ENCODE measurements around the gene LAPTM5.
"Not testable (repeated sequence)": the region's sequence is repeated elsewhere in the genome, so short reads cannot be mapped to it uniquely, and the experiment has no call there.

Gene LAPTM5, protein sequence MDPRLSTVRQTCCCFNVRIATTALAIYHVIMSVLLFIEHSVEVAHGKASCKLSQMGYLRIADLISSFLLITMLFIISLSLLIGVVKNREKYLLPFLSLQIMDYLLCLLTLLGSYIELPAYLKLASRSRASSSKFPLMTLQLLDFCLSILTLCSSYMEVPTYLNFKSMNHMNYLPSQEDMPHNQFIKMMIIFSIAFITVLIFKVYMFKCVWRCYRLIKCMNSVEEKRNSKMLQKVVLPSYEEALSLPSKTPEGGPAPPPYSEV

DNA sequence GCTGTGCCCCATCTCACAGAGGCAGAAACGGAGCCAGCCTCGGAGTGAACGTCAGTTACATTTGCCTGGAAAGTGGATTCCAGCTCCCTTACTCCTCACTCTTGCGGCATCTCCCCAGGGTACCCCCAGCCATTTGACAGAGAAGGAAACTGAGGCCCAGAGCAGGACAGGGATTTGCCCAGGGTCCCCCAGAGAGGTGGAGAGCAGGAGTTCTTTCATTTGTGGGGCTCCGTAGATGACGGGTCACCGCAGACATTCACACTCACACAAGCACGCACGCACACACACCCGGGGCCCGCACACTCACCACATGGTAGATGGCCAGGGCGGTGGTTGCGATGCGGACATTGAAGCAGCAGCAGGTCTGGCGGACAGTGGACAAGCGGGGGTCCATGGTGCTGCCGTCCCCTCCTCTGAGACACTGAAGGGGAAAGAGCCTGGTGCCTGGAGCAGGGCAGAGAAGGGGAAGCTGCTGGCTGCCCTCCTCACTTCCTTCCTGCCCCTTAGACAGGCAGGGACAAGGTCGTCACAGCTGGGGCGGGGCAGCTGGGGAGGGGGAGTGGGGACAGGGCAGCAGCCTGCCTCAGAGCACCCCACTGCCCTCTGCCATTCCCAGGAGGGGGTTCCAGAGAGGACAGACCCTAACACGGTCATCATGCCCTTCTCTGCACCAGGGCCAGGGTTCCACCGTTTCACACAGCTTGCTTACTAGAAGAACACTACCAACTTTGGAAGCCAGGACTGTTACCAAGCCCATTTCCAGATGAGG lies at the start of gene LAPTM5:
LAPTM5 (minus strand) TSS at position 423 of the 769 bp plus-strand sequence; CDS start at position 394, 29 bp downstream.
- DNase-seq (ENCODE audit: low spot score) = no peak

DNA sequence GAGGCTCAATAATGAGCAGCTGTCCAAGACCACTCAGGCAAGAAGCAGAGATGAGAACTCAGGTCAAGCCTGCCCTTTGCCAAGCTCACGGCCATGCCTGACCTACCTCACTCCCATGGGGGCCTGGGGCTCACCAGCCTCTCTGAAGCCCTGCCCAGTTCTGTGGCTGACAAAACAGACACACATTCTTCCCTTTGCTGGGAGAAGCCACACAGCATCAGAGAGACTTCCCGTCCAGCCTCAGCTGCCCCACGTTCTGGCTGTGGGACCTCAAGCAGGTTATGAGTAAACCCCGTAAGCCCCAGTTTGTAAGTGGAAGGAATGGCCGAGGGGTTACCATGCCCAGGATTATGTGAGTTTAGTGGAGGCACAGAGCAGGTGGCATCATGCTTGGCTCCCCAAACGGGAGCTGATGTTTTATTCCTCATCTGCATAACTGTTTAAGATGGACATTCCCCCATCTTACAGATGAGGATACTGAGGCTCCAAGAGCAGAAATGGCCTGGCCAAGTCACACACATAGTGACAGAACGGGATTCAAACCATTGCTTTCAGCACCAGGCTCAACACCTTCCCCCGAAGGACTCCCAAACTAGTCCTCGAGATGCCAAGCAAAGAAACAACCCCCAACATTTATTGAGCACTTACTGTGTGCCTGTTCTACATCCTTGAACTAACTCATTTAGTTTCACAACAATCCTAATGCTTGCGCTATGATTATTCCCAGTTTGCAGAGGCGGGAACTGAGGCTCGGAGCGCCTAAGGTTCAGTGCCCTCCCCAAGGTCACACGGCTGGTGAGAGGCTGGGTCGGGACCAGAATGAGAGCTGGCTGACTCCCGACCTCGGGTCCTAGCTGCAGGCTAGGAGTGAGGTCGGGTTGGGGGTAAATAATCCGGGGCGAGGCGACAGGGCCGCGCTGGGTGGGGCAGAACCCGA lies 49.1 kb upstream of the LAPTM5 start:
- peak; percentile 28 for DNase-seq (ENCODE audit: low spot score)

DNA sequence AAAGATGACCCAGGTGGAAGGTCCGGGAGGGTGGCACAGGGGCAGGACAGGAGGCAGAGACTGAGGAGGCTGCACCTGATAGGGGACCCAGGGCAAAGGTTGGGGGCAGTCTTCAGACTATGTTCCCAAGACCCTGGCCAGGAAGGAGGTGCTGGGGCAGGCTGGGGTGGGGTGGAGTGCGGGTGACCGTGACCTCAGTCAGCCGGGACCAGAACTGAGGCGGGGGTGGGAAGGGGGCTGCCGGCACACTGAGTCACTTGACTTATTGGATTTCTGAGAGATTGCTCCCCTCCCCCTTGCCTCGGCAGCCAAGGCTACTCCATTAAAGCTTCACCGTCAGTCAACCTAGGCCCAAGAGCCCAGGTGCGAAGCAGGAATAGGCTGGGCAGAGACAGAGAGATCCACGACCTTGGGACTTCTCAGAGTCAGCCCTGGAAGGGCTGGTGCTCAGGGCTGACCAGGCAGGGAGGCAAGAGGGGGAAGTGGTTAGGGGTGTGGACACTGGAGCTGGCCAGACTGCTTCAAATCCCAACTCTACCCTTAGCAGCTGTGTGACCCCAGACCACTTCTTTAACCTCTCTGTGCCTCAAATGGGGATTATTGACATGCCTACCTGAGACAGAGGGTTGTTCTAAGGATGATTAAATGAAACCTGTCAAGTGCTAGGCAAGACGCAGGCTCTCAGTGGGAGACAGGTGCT lies 47.9 kb upstream of the LAPTM5 start:
- DNase-seq (ENCODE audit: low spot score) = no peak

DNA sequence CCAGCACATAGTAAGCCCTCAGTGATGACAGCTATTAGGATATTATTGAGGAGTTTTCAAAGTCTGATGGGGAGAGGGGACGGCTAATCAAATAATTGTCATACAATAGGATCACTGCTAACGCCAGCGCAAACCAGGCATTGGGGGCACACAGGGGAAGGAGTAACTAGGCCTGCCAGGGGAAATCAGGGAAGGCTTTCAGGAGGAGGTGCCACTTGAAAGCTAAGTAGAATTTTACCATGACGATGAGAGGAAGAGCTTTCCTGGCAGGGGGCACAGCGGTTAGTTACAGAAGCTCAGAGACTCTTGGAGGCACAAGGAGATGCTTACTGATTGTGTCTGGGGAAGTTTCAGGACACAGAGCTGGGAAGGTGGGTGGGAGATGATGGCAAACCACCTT lies 47.2 kb upstream of the LAPTM5 start:
- DNase-seq (ENCODE audit: low spot score) = no peak

DNA sequence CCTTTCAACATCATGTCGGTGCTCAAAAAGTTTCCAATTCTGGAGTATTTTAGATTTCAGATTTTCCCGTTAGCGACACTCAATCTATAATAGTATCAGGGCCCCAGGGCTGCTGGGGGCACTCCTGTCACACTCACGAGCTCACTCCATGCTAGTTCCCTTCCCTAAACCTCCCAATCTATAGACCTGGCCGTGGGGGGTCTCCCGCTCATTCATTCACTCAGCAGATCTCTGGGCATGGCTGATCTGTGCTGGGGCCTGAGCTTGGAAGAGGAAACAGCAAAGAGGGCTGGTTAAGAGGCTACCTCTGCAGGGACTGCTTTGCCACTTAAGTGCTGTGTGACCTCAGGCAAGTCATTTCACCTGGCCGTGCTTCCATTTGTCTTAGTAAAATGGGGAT lies 46.8 kb upstream of the LAPTM5 start:
- no peak for DNase-seq (ENCODE audit: low spot score)

DNA sequence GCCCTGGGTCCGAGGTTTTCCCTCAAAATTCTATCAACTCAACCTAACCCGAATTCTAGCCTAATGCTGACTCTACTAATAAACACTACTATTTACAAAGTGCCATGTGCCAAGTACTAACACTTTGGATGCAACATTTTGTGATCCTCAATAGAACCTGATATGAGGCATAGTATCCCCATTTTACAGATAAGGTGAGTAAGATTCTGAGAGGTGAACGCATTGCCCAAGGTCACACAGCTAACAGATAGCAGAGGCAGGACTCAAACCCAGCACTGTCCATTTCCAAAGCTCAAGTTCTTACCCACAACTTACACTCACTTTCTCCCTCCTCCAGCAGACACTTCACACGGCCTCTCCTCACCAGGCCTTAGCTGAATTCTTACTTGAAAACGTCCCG lies 46.0 kb upstream of the LAPTM5 start:
- no peak for DNase-seq (ENCODE audit: low spot score)

DNA sequence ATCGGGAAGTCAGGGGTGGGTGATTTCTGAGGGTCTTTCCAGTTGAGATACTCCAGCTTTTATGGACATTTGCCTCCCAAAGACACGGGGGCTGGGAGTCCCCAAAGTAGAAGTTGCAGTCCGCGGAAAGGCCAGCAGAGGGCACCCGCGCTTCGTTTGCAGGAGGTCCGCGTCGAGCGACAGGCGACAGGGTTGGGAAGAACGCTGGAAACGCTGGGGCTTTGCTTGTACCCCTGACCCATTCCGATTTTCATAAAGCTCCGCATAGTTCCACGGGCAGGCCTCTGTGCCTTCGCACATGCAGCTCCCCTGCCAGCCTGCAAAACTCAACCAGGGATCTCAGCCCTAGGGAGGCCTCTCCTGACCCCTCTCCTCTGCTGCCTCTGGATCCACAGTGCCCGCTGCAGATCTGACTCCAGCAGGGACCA lies 44.2 kb upstream of the LAPTM5 start:
- DNase-seq (ENCODE audit: low spot score) = peak; percentile 64

DNA sequence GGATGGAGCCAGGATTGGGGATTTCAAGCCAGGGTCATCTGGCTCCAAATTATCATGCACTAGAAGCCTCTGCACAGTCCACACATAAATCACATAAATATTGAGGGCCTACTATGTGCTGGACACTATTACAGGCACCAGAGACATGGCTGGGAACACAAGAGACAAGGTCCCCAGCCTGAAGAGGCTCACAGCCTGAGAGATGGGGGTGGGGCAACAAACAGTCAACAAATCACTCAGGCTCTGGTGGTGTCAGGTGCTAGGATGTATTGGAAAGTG lies 41.6 kb upstream of the LAPTM5 start:
- no peak for DNase-seq (ENCODE audit: low spot score)

DNA sequence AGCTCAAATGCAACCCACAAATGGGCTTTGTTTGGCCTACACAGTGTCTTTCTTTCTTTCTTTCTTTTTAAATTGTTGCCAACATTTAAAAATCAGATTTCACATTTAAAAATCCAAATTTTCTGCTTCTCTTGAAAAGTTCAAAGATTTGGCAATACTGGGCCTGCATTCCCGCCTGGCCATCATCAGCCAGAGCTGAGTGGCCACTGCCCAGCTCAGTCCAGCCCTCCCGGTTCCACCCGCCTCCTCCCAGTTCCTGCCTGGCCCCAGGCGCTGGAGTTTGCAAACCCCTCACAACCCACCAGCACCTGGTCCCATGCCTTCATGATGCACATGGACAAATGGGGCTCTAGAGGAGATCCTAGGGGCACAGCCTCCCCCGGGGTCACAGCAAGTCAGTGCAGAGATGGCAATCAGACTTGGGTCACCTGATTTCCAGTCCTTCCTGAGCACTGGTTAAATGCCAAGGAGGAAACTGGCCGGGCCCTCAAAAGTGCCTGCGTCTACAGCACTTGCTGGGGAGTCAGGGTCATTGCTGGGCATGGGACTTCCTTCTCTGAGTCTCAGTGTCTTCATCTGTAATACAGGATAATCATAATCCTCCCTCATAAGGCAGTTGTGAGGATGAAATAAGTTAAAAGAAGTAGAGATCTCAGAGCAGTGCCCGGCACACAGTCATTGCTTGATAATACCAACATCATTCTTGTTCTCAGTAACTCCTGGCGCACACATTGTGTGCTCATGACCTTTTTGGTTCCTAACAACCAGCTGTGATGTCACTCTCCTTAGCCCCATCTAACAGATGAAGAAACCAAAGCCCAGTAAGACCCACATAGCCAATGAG lies 41.0 kb upstream of the LAPTM5 start:
- no peak for DNase-seq (ENCODE audit: low spot score)

DNA sequence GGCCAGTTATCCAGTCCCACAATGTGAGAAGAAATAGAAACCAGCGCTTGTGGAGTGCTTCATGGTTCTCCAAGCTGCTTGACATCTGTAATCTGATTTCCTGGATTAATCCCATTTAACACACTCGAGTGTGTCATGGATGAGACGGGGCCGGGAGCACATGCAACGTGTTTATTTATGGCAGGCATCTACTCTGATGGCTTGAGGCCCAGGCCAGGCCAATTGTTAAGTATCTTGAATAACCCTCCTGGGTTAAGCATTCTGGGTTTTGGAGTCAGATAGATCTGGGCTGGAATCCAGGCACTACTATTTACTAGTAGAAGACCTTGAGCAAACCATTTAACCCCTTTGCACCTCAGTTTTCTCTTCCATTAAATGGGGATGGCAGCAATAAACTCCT lies 37.5 kb upstream of the LAPTM5 start:
- DNase-seq (ENCODE audit: low spot score) = no peak

DNA sequence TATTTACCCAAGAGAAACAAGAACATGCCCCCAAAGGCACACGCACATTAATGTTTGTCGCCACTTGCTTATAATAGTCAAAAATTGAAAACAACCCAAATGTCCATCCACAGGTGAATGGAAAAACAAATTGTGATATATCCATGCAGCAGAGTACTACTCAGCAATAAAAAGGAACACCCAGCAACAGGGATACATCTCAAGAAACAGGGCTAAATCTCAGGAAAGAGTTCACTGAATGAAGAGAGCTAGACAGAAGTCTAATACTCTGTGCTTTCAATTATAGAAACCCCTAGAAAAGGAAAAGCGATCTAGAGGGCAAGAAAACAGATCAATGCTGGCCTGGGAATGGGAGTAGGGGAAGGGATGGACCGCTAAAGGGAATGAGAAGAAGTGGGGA lies 36.7 kb upstream of the LAPTM5 start:
- no peak for DNase-seq (ENCODE audit: low spot score)

DNA sequence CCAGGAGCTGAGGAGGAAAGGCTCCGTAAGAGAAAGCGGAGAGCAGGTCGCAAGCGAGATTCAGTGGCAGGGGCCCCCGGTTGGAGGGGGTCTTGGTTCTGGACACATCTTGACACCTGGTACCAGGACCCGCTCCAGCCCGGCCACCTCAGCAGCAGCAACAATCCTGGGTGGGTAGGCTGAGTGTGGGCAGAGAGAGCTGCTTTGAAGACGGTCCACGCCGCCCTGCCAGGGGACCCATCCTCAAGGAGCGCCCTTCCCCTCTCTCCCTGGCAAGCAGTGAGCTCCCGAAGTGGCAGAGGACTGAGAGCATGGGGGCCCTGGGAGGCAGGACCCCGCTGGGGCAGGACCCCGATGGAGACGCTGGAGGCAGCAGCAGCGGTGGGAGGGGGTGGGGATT lies 35.6 kb upstream of the LAPTM5 start:
- no peak for DNase-seq (ENCODE audit: low spot score)

DNA sequence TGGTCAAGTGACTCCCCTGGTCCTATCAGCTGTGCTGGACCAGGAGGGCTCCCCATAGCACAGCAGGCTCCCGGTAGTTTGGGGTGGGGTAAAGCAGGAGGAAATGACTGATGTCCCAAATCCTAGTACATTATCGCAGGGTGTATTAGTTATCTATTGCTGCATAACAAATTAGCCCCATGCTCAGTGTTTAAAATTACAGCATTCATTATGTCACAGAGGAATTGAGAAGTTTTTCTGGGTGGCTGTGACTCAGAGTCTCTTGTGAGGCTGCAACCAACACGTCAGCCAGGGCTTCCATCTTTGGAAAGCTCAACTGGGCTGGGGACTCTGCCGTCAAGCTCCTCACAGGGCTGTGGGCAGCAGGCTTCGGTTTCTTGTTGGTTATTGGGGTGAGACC lies 34.3 kb upstream of the LAPTM5 start:
- DNase-seq (ENCODE audit: low spot score) = no peak

DNA sequence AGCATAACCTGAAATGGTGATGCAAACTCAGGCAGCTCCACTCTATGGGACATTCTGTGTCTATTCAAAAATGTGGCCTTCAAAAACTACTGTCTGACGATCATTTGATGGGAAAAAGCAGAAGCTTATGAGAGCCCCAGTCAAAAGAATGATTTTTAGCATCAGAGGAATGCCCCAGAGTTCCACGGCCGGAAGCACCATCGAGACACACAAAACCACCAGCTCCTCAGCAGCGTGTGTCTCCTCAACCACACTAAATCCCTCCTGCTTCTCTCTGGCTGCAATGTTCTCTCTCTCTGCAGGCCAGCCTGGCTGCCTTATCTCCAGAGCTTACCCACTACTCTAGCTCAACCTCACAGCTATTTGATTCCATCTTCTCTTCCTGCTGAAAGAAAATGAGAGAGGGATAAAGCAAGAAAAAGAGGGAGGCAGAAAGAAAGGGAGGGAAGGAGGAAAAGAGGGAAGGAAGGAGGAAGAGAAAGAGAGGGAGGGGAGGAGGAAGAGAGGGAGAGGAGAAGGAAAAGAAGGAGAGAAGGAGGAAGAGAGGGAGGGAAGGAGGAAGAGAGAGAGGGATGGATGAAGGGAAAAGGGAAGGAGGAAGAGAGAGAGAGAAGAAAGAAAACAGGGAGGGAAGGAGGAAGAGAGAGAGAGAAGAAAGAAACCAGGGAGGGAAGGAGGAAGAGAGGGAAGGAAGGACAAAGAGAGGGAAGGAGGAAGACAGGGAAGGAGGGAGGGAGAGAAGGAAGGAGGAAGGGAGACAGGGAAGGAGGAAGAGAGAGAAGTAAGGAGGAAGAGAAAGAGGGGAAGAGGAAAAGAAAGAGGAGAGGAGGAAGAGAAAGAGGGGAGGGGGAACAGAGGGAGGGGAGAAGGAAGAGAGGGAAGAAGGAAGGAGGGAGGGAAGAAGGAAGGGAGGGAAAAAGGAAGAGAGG lies 33.5 kb upstream of the LAPTM5 start:
- no peak for DNase-seq (ENCODE audit: low spot score)

DNA sequence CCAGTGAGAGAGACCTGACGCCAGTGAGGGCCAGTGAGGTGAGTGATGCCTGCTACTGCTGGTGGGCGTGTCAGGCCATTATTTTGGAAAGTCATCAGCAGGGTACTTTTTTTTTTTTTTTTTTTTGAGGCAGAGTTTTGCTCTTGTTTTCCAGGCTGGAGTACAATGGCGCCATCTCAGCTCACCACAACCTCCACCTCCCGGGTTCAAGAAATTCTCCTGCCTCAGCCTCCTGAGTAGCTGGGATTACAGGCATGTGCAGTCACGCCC lies 32.6 kb upstream of the LAPTM5 start:
- DNase-seq (ENCODE audit: low spot score) = not testable (repeated sequence)

DNA sequence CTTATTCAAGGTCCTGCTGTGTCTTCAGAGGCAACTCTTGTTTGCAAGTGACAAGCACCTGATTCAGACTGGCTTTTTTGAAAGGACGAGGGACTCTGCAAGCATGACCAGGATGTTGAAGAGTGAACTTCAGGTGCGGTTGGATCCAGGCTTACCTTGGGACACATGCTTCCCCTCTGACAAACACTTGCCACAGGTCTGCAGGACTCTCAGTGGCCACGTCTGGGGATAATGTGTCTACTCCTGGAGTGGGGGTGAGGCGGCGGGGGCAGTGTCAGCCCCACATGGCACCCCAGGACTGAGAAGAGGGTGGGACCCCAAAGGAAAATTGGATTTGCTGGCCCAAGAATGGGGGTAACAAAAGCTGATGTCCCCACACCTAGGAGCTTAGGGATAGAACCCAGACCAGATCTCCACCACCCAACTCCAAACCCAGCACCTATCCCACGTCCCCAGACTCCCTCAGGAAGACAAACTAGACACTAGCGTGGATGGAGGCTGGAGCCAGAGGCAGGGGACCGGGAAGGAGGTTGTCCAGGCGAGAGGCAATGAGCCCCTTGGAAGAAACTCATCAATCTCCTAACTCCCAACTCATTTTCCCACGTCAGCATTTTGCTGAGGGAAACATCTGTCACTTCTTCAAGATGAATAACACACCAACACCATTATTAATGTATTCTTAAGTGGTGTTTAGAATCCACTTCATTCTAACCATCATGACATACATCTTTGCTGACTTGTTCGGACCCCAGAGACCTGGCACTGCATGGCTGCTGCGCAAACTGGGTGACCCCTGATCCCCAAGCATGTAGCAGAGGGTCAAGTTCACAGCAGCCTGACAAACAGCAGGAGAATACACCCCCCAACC lies 32.0 kb upstream of the LAPTM5 start:
- no peak for DNase-seq (ENCODE audit: low spot score)

DNA sequence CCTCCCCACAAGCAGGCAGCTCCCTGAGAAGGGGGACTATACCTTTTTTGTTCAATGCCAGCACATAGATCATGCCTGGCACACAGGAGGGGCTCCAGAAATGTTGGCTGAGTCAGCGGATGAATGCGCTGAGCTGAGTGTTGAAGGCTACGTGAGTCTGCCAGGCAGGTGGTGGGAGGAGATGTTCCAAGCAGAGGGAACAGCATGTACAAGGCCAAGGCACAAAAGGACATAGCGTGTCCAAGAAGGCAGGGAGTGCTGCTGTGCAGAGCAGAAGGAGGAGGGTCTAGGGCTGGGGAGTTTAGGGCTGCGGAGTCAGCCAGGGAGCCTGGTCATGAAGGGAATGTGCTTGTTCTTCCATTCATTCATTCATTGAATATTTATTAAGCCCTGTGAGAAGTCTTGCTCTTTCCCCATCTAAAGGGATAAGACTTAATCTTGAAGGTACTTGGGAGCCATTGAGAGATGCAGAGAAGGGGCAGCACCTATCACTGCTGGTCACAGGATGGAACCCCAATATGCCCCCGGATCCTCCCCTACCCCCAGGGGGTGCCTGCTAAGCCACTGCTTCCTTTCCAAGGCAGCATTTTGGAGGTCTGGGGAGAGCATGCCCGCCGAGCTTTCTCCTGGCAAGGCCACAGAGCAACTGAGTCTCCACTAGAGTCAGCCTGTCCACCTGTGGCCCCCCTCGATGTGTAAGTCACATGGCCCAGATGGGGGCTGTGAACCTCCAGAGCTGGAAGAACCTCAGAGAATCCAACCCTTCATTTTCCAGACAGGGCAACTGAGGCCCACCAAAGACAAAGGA lies 31.2 kb upstream of the LAPTM5 start:
- no peak for DNase-seq (ENCODE audit: low spot score)

DNA sequence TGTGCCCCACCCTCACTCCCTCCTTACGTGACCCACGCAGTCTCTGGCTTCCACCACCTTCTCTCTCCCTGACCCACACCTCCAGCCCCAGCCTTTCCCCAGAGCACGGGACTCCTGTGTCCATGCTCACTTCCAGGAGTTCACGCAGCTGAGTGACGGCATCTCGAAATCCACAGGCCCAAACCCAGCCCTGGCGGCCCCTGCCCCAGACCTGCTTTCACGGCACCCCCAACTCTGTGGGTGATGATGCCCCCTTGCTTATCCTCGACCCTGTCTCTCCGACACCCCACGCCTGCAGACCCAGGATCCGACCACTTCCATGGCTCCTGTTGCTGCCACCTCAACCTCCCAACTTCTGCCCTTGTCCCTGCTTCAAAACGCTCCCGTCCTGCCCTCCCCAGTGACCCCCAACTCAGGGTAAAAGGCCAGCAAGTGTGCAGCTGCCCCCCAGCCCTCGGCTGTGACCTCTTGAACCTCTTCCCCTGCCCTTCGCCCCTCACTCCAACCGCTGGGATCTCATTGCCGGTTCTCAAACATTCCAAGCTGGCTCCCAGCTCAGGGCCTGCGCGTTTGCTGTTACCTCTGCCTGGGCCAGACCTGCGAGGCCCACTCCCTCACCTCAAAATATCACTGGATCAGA lies 30.4 kb upstream of the LAPTM5 start:
- no peak for DNase-seq (ENCODE audit: low spot score)
